ENCODE data around the gene RFWD3.

Gene RFWD3

DNA sequence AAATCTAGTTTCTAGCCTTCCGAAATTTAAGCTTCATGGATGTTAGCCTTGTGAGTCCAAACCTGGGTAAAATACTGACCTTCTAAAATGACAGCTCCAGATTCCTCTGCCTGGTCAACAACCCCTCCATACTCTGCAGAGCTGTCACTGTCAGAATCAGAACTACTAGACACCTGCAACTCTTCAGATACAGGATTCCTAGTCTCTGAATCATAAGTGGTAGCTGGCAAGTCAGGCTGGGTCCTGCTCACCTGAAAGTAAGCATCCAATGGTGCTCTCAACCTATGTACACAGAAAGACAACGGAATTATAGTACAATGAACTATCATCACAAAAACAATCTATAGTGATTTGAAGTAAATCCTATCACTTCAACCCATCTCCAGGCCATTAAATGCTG lies 14.8 kb downstream of the RFWD3 start:
- no peak for DNase-seq (ENCODE audit: low read depth, low spot score)
- TF ChIP-seq SUZ12 (IDR thresholded peaks at IDR 0.05; ENCODE audit: extremely low read depth, insufficient read depth, insufficient read length) (no peak), ZNF274 (IDR thresholded peaks at IDR 0.05; ENCODE audit: low read depth, low read length) (no peak), YY1 (IDR thresholded peaks at IDR 0.05; ENCODE audit: insufficient read depth, insufficient read length) (no peak)
- H3K36me3 ChIP-seq (ENCODE audit: insufficient read depth, insufficient read length, low read length) = peaks cover 96% of the 10 kb centered on the region

DNA sequence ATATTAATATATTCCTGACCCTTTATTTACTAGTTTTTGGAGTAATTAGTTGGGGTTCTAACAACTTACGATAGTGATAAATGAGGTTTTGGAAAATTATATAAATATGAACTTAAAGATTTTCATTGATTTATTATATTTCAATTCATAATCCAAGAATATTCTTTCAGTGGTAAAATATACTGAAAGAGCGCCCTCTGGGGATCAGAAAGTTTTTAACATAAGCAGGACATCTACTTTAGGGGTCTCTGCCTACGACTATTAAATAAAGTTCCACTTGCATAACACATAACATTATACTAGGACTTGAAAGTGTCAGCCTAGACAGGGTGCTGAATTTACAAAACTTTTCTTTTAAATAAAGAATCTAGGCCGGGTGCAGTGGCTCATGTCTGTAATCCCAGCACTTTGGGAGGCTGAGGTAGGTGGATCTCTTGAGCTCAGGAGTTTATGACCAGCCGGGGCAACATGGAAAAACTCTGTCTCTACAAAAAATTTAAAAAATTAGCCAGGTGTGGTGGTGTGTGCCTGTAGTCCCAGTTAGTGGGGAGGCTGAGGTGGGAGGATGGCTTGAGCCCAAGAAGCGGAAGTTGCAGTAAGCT lies 15.6 kb downstream of the RFWD3 start:
- H3K9ac ChIP-seq (ENCODE audit: insufficient read length, low read depth) = no peak overlapping the region
- no peak for DNase-seq (ENCODE audit: low read depth, low spot score)
- H3K4me3 ChIP-seq (ENCODE audit: insufficient read length, low read depth) = no peak overlapping the region
- no peaks in the 10 kb centered on the region for H3K9me3 ChIP-seq (ENCODE audit: insufficient read depth, low read length)
- H3K36me3 ChIP-seq (ENCODE audit: insufficient read depth, insufficient read length, low read length) = peaks cover 96% of the 10 kb centered on the region
- TF ChIP-seq SUZ12 (IDR thresholded peaks at IDR 0.05; ENCODE audit: extremely low read depth, insufficient read depth, insufficient read length) (no peak), YY1 (IDR thresholded peaks at IDR 0.05; ENCODE audit: insufficient read depth, insufficient read length) (no peak), ZNF274 (IDR thresholded peaks at IDR 0.05; ENCODE audit: low read depth, low read length) (no peak)
- no peaks in the 10 kb centered on the region for H3K27me3 ChIP-seq (ENCODE audit: insufficient read depth, insufficient read length)
- H3K4me1 ChIP-seq (ENCODE audit: insufficient read depth, insufficient read length) = no peaks in the 10 kb centered on the region

More for the DNA sequence above, 14.8 kb downstream of the RFWD3 start:
- Histone ChIP-seq H3K9me3 (ENCODE audit: insufficient read depth, low read length) (no peaks in the 10 kb centered on the region), H3K4me3 (ENCODE audit: insufficient read length, low read depth) (no peak overlapping the region), H3K4me1 (ENCODE audit: insufficient read depth, insufficient read length) (no peaks in the 10 kb centered on the region), H3K9ac (ENCODE audit: insufficient read length, low read depth) (no peak overlapping the region), H3K27me3 (ENCODE audit: insufficient read depth, insufficient read length) (no peaks in the 10 kb centered on the region)

DNA sequence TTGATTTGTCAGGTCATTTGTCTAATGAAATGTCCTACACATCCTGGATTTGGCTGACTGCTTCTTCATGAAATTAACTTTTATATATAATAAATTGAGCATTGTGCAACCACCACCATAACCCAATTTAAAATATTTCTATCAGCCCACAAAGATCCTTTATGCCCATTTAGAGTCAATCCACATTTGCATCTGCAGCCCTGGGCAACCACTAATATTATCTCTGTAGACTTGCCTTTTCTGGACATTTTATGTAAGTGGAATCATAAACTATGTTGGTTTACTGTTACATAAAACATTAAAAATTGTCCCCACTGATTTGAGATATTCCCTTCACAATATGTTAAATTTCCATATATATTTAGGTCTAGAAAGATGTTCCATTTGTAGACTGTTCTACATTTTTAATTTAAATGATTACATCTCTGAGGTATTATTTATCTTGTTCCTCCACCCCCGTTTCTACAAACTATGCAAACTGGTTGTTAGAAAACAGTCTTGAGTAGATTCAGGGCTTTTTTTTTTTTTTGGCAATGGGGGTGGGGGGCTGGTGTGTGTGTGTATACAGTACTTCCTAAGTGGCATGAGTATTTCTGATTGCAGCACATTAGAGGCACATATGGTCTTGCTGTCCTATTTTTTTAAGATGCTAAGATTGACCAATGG lies 16.7 kb downstream of the RFWD3 start:
- peaks cover 96% of the 10 kb centered on the region for H3K36me3 ChIP-seq (ENCODE audit: insufficient read depth, insufficient read length, low read length)
- H3K9ac ChIP-seq (ENCODE audit: insufficient read length, low read depth) = no peak overlapping the region
- TF ChIP-seq SUZ12 (IDR thresholded peaks at IDR 0.05; ENCODE audit: extremely low read depth, insufficient read depth, insufficient read length) (no peak), ZNF274 (IDR thresholded peaks at IDR 0.05; ENCODE audit: low read depth, low read length) (no peak), YY1 (IDR thresholded peaks at IDR 0.05; ENCODE audit: insufficient read depth, insufficient read length) (no peak)
- H3K4me1 ChIP-seq (ENCODE audit: insufficient read depth, insufficient read length) = no peaks in the 10 kb centered on the region
- no peaks in the 10 kb centered on the region for H3K9me3 ChIP-seq (ENCODE audit: insufficient read depth, low read length)
- no peak overlapping the region for H3K4me3 ChIP-seq (ENCODE audit: insufficient read length, low read depth)
- no peaks in the 10 kb centered on the region for H3K27me3 ChIP-seq (ENCODE audit: insufficient read depth, insufficient read length)
- no peak for DNase-seq (ENCODE audit: low read depth, low spot score)

DNA sequence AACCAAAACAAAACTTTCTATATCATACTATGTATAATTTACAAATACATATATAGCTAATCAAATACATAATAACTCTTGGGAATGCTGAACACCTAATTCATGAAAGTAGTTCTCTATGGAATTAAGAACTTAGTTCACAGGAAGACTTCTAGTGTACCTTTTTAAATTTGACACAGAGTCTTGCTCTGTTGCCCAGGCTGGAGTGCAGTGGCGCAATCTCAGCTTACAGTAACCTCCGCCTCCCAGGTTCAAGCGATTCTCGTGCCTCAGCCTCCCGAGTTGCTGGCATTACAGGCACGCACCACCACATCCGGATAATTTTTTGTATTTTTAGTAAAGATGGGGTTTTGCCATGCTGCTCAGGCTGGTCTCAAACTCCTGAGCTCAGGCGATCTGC lies 24.7 kb downstream of the RFWD3 start:
- Histone ChIP-seq H3K27me3 (ENCODE audit: insufficient read depth, insufficient read length) (no peaks in the 10 kb centered on the region), H3K9ac (ENCODE audit: insufficient read length, low read depth) (no peak overlapping the region), H3K9me3 (ENCODE audit: insufficient read depth, low read length) (no peaks in the 10 kb centered on the region), H3K4me3 (ENCODE audit: insufficient read length, low read depth) (no peak overlapping the region), H3K36me3 (ENCODE audit: insufficient read depth, insufficient read length, low read length) (peaks cover 88% of the 10 kb centered on the region), H3K4me1 (ENCODE audit: insufficient read depth, insufficient read length) (no peaks in the 10 kb centered on the region)
- TF ChIP-seq YY1 (IDR thresholded peaks at IDR 0.05; ENCODE audit: insufficient read depth, insufficient read length) (no peak), SUZ12 (IDR thresholded peaks at IDR 0.05; ENCODE audit: extremely low read depth, insufficient read depth, insufficient read length) (no peak), ZNF274 (IDR thresholded peaks at IDR 0.05; ENCODE audit: low read depth, low read length) (no peak)
- no peak for DNase-seq (ENCODE audit: low read depth, low spot score)

DNA sequence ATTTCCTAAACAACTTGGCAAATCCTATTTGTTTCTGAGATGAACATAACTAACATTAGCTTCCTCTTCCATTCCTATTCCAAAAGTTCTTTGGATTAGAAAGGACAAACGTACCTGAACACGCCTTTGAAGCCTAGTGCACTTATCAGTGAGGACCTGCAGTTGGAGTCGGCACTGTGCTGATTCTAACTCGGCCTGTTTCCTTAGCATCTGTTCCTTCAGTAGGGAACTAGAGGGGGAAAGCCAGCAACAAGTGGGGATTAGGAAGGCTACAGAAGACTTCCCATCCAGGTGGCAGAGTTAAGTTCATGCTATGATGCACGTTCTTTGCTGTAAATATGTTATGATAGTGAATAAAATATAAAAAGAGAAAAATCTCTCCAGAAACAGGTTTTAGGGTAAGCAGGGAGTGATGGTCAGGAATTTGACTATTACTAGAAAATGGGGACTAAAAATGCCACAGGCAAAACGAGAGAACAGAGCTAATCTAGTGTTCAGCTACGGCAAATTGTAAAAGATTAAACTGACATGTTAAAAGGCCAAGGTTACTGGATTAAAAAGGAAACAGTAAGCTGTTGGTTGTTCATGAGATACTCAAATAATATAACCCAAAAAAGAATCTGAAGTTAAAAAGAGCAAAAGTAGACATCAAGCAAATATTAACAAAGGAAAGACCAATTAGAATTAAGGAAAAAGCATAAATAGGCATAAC lies 28.8 kb downstream of the RFWD3 start:
- H3K9ac ChIP-seq (ENCODE audit: insufficient read length, low read depth) = no peak overlapping the region
- DNase-seq (ENCODE audit: low read depth, low spot score) = no peak
- H3K4me1 ChIP-seq (ENCODE audit: insufficient read depth, insufficient read length) = no peaks in the 10 kb centered on the region
- H3K9me3 ChIP-seq (ENCODE audit: insufficient read depth, low read length) = no peaks in the 10 kb centered on the region
- peaks cover 93% of the 10 kb centered on the region for H3K36me3 ChIP-seq (ENCODE audit: insufficient read depth, insufficient read length, low read length)
- H3K4me3 ChIP-seq (ENCODE audit: insufficient read length, low read depth) = no peak overlapping the region
- H3K27me3 ChIP-seq (ENCODE audit: insufficient read depth, insufficient read length) = no peaks in the 10 kb centered on the region
- TF ChIP-seq ZNF274 (IDR thresholded peaks at IDR 0.05; ENCODE audit: low read depth, low read length) (no peak), SUZ12 (IDR thresholded peaks at IDR 0.05; ENCODE audit: extremely low read depth, insufficient read depth, insufficient read length) (no peak), YY1 (IDR thresholded peaks at IDR 0.05; ENCODE audit: insufficient read depth, insufficient read length) (no peak)

DNA sequence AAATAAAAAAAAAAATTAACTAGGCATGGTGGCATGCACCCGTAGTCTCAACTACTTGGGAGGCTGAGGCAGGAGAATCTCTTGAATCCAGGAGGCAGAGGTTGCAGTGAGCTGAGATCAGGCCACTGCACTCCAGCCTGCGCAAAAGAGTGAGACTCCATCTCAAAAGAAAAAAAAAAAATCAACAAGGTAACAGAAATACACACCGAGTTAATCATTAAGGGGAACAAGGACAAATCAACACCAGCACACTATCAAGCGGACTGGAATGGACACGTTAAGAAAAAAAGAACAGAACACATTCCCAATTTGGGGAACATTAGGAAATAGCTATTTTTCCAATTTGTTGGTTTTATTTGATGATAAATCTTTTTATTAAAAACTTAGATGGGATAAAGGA lies 31.4 kb downstream of the RFWD3 start:
- Histone ChIP-seq H3K36me3 (ENCODE audit: insufficient read depth, insufficient read length, low read length) (peaks cover 94% of the 10 kb centered on the region), H3K9ac (ENCODE audit: insufficient read length, low read depth) (no peak overlapping the region), H3K9me3 (ENCODE audit: insufficient read depth, low read length) (no peaks in the 10 kb centered on the region), H3K4me3 (ENCODE audit: insufficient read length, low read depth) (no peak overlapping the region), H3K27me3 (ENCODE audit: insufficient read depth, insufficient read length) (no peaks in the 10 kb centered on the region), H3K4me1 (ENCODE audit: insufficient read depth, insufficient read length) (no peaks in the 10 kb centered on the region)
- TF ChIP-seq YY1 (IDR thresholded peaks at IDR 0.05; ENCODE audit: insufficient read depth, insufficient read length) (no peak), ZNF274 (IDR thresholded peaks at IDR 0.05; ENCODE audit: low read depth, low read length) (no peak), SUZ12 (IDR thresholded peaks at IDR 0.05; ENCODE audit: extremely low read depth, insufficient read depth, insufficient read length) (no peak)
- no peak for DNase-seq (ENCODE audit: low read depth, low spot score)

DNA sequence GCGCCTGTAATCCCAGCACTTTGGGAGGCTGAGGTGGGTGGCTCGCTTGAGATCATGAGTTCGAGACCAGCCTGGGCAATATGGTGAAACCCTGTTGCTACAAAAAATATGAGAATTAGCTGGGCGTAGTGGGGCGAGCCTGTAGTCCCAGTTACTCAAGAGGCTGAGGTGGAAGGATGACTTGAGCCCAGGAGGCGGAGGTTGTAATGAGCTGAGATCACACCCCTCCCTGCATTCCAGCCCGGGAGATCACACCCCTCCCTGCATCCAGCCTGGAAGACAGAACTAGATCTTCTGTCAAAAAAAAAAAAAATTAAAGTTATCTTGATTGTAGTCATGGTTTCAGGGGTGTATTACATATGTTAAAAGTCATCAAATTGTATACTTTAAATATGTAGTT lies 33.0 kb downstream of the RFWD3 start:
- DNase-seq (ENCODE audit: low read depth, low spot score) = no peak
- Histone ChIP-seq H3K36me3 (ENCODE audit: insufficient read depth, insufficient read length, low read length) (peaks cover 96% of the 10 kb centered on the region), H3K4me3 (ENCODE audit: insufficient read length, low read depth) (no peak overlapping the region), H3K9me3 (ENCODE audit: insufficient read depth, low read length) (no peaks in the 10 kb centered on the region), H3K27me3 (ENCODE audit: insufficient read depth, insufficient read length) (no peaks in the 10 kb centered on the region), H3K4me1 (ENCODE audit: insufficient read depth, insufficient read length) (no peaks in the 10 kb centered on the region), H3K9ac (ENCODE audit: insufficient read length, low read depth) (no peak overlapping the region)
- no peak for TF ChIP-seq ZNF274 (IDR thresholded peaks at IDR 0.05; ENCODE audit: low read depth, low read length)
